Esophagus muscularis mucosa (tissue), 4 donors: Measurements from ENCODE around the gene PTGES3.
A peak's percentile ranks its signal among the peaks of the same experiment; 100 is the strongest.

Source experiments
- CTCF ChIP-seq, 3 experiments: fragments of 200-600 bp in 2 of 3; fragments of 450-650 bp in 1 of 3; sonication (generic) in 2 of 3; IDR thresholded peaks; one replicate each; pipeline ENCODE4 v1.5.1; 2017 to 2019; ENCODE audit warnings: antibody characterized with exemption in 3 of 3, mild to moderate bottlenecking in 2 of 3, moderate library complexity in 1 of 3
- EP300 ChIP-seq: sonication (generic); formaldehyde crosslinking; IDR thresholded peaks from one replicate; pipeline ENCODE4 v1.6.1; 2017; ENCODE audit warnings: antibody characterized with exemption
- POLR2A ChIP-seq: fragments of 450-650 bp; IDR thresholded peaks from one replicate; pipeline ENCODE4 v1.6.1; 2017; ENCODE audit warnings: antibody characterized with exemption, moderate library complexity, mild to moderate bottlenecking, low read depth
- POLR2AphosphoS5 ChIP-seq, 2 donors: sonication (generic); formaldehyde crosslinking; IDR thresholded peaks; one replicate each; pipeline ENCODE4 v1.6.1; 2017; ENCODE audit warnings: antibody characterized with exemption in 2 of 2

- TF ChIP-seq POLR2AphosphoS5 (IDR thresholded peaks at IDR 0.05) (peak in 1 of 2 donors; percentile 41), CTCF (IDR thresholded peaks at IDR 0.05) (peak in 1 of 3 experiments; percentile 7), EP300 (no peak), POLR2A (no peak)
Observed at GRCh38 chr12:56631790-56632700, 56.0 kb downstream of the PTGES3 start.
